Measurements from ENCODE around the gene CLCA1. TPM values are rescaled to one million over a fixed set of nuclear protein-coding genes. Genes with fewer than 3 reads are reported as not detected.

The CLCA1 gene
- total RNA-seq, 1 experiment from 2014 or later = not detected

- H4K8ac ChIP-seq (replicated peaks; ENCODE audit: insufficient read length, low read depth, low read length) = no peak overlapping the region
- H3K9me3 Mint-ChIP-seq = no peaks in the 10 kb centered on the region
- no peak overlapping the region for H4K91ac ChIP-seq (ENCODE audit: insufficient read length, low read depth, low read length)
- H2BK20ac ChIP-seq (ENCODE audit: low read depth, low read length, poor library complexity, severe bottlenecking) = no peak overlapping the region
- no peak overlapping the region for H3K14ac ChIP-seq (ENCODE audit: insufficient read depth, low read length)
- H3K27ac Mint-ChIP-seq = no peak overlapping the region
- H3K9me3 ChIP-seq (ENCODE audit: control insufficient read depth, low read depth, low read length) = no peaks in the 10 kb centered on the region
- H3K4me1 Mint-ChIP-seq = peaks cover 2 to 3% of the 10 kb centered on the region in 2 experiments; a peak in 1 of 4 replicates
- no peak overlapping the region for H3K18ac ChIP-seq (ENCODE audit: insufficient read length, low read depth, low read length)
- WGBS (ENCODE audit: extremely low coverage, insufficient read length, low lambda C conversion rate) = no CpG with 5 or more reads among the region's 4 CpGs
- no peaks in the 10 kb centered on the region for H4K20me1 ChIP-seq (ENCODE audit: control insufficient read depth, insufficient read depth, insufficient read length)
- H3K27ac ChIP-seq (ENCODE audit: insufficient read length, low read depth, low read length) = no peak overlapping the region
- H3K4me3 Mint-ChIP-seq = no peak overlapping the region
- DNase-seq = no peak
- H3K9ac ChIP-seq (ENCODE audit: extremely low read depth, insufficient read length, low read length) = no peak overlapping the region
- H3K4ac ChIP-seq (ENCODE audit: low read depth, low read length) = no peak overlapping the region
- H3K27me3 ChIP-seq (ENCODE audit: insufficient read depth, low read length) = no peaks in the 10 kb centered on the region
- H2BK15ac ChIP-seq (ENCODE audit: low read depth, low read length) = no peak overlapping the region
- H2BK12ac ChIP-seq (ENCODE audit: insufficient read length, low read depth, low read length) = no peak overlapping the region
- no peaks in the 10 kb centered on the region for H3K23me2 ChIP-seq (ENCODE audit: insufficient read length, low read depth, low read length, poor library complexity, severe bottlenecking)
- no peak overlapping the region for H3K4me2 ChIP-seq (ENCODE audit: insufficient read depth, insufficient read length, low read length)
- H3T11ph ChIP-seq (ENCODE audit: low read length) = no peak overlapping the region
- no peaks in the 10 kb centered on the region for H3K4me1 ChIP-seq (ENCODE audit: insufficient read depth, low read length)
- H2BK120ac ChIP-seq (ENCODE audit: low read depth, low read length, poor library complexity, severe bottlenecking) = no peak overlapping the region
- no peaks in the 10 kb centered on the region for H3K27me3 Mint-ChIP-seq (ENCODE audit: low read depth)
- no peak overlapping the region for H2AK5ac ChIP-seq (ENCODE audit: insufficient read length, low read length)
- TF ChIP-seq CTCF (conservative IDR thresholded peaks at IDR 0.05) = no peak
- no peaks in the 10 kb centered on the region for H3K79me1 ChIP-seq (ENCODE audit: insufficient read depth, low read depth, low read length, poor library complexity, severe bottlenecking)
- no peak overlapping the region for H2BK5ac ChIP-seq (ENCODE audit: insufficient read length, low read length)
- no peak overlapping the region for H3K23ac ChIP-seq (ENCODE audit: insufficient read length, low read depth, low read length)
- H2AFZ ChIP-seq (ENCODE audit: low read length) = no peak overlapping the region
- no peaks in the 10 kb centered on the region for H3K79me2 ChIP-seq (ENCODE audit: insufficient read depth, low read length)
- H3K56ac ChIP-seq (ENCODE audit: insufficient read length, low read depth, low read length) = no peak overlapping the region
- H3K36me3 Mint-ChIP-seq (ENCODE audit: insufficient read depth in 1 of 3, low read depth in 3 of 3) = no peaks in the 10 kb centered on the region
- H4K5ac ChIP-seq (ENCODE audit: insufficient read length, low read depth, low read length) = no peak overlapping the region
Observed at GRCh38 chr1:86447198-86447790, 21.4 kb upstream of the CLCA1 start.

Data from H9 (cell line).